ENCODE measurements around the gene OPTC. TPM values are rescaled to one million over a fixed set of nuclear protein-coding genes. Genes with fewer than 3 reads are reported as not detected.

OPTC gene
- total RNA-seq, 1 donor from 2014 or later = not detected

GRCh38 chr1:203475012-203475981 lies 18.7 kb upstream of the OPTC start, which contains the start of gene PRELP:
Gene PRELP (plus strand): TSS chr1:203475806. CDS start chr1:203483185, 7,379 bp downstream.
- no peak for DNase-seq (ENCODE audit: low read depth)
- FAIRE-seq = no peak
- Histone ChIP-seq H4K20me1 (ENCODE audit: insufficient read depth, low read length) (no peaks in the 10 kb centered on the region), H3K9me3 (ENCODE audit: insufficient read depth, low read depth, low read length) (no peaks in the 10 kb centered on the region), H3K4me3 (ENCODE audit: insufficient read depth, low read depth, low read length) (no peak within 1 kb of the TSS), H3K4me2 (ENCODE audit: low read length) (no peak within 1 kb of the TSS), H3K36me3 (ENCODE audit: insufficient read depth, low read length) (no peaks in the 10 kb centered on the region), H2AFZ (ENCODE audit: low read depth, low read length) (no peak within 1 kb of the TSS), H3K9ac (ENCODE audit: low read length) (no peak within 1 kb of the TSS), H3K4me1 (ENCODE audit: insufficient read depth, low read length) (peaks cover 4% of the 10 kb centered on the region), H3K27ac (ENCODE audit: low read depth, low read length) (no peak within 1 kb of the TSS), H3K27me3 (ENCODE audit: insufficient read depth, low read length) (peaks cover 45% of the 10 kb centered on the region), H3K79me2 (ENCODE audit: insufficient read depth, low read length) (no peaks in the 10 kb centered on the region)
- H3K9me3 Mint-ChIP-seq (ENCODE audit: unreplicated experiment) = no peaks in the 10 kb centered on the region
- H3K36me3 Mint-ChIP-seq (ENCODE audit: low read depth, unreplicated experiment) = no peaks in the 10 kb centered on the region
- peaks cover 13% of the 10 kb centered on the region for H3K4me1 Mint-ChIP-seq (ENCODE audit: low read depth, unreplicated experiment)
- TF ChIP-seq EZH2 (IDR thresholded peaks at IDR 0.05; ENCODE audit: insufficient read depth, low read length) = no peak
- no peak for TF ChIP-seq CTCF (IDR thresholded peaks at IDR 0.05; ENCODE audit: insufficient read depth, low read depth, low read length)
- no peak within 1 kb of the TSS for H3K4me3 Mint-ChIP-seq (ENCODE audit: unreplicated experiment)
- H3K27ac Mint-ChIP-seq (ENCODE audit: unreplicated experiment) = no peak within 1 kb of the TSS
- peaks cover 24% of the 10 kb centered on the region for H3K27me3 Mint-ChIP-seq (ENCODE audit: low read depth, unreplicated experiment)

DNA sequence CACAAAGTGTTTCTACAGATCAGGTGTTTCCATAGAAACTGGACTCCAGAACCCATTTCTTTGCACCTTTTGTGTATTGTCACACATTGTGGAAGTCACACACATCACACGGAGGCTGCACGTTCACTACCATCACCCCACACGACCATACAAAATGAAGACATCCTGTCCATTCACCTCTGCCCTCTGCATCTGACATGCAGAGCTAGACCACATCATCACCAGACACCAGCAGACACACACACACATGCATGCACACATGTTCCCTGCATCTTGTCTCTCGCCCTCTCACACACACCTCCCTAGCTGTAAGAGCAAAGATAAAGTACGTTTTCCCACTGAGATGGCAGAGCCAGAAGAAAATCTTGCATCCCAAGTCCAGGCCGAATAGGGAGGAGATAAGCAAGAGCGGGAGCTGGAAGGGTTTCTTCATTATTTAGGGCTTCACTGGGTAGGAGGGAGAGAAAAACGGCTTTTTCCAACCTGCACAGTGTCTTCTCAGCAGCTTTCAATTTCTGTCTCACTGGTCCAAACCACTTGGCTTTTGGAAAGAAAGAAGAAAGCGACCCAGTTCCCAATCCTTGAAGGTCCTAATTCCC lies 17.6 kb upstream of the OPTC start:
- no peak overlapping the region for H3K4me3 ChIP-seq (ENCODE audit: insufficient read depth, low read depth, low read length)
- TF ChIP-seq CTCF (IDR thresholded peaks at IDR 0.05; ENCODE audit: insufficient read depth, low read depth, low read length) (no peak), EZH2 (IDR thresholded peaks at IDR 0.05; ENCODE audit: insufficient read depth, low read length) (no peak)
- H2AFZ ChIP-seq (ENCODE audit: low read depth, low read length) = no peak overlapping the region

More for the DNA sequence above, 17.6 kb upstream of the OPTC start:
- no peaks in the 10 kb centered on the region for H3K36me3 Mint-ChIP-seq (ENCODE audit: low read depth, unreplicated experiment)
- peaks cover 45% of the 10 kb centered on the region for H3K27me3 ChIP-seq (ENCODE audit: insufficient read depth, low read length)
- H3K27ac Mint-ChIP-seq (ENCODE audit: unreplicated experiment) = no peak overlapping the region
- H3K27ac ChIP-seq (ENCODE audit: low read depth, low read length) = no peak overlapping the region
- no peaks in the 10 kb centered on the region for H3K36me3 ChIP-seq (ENCODE audit: insufficient read depth, low read length)
- peaks cover 19% of the 10 kb centered on the region for H3K4me1 Mint-ChIP-seq (ENCODE audit: low read depth, unreplicated experiment)
- H3K4me3 Mint-ChIP-seq (ENCODE audit: unreplicated experiment) = no peak overlapping the region
- H3K79me2 ChIP-seq (ENCODE audit: insufficient read depth, low read length) = no peaks in the 10 kb centered on the region
- H3K4me1 ChIP-seq (ENCODE audit: insufficient read depth, low read length) = peaks cover 12% of the 10 kb centered on the region
- H3K9ac ChIP-seq (ENCODE audit: low read length) = no peak overlapping the region
- DNase-seq (ENCODE audit: low read depth) (no peak), FAIRE-seq (no peak)
- no peaks in the 10 kb centered on the region for H3K9me3 Mint-ChIP-seq (ENCODE audit: unreplicated experiment)
- H3K4me2 ChIP-seq (ENCODE audit: low read length) = no peak overlapping the region
- no peaks in the 10 kb centered on the region for H4K20me1 ChIP-seq (ENCODE audit: insufficient read depth, low read length)
- H3K9me3 ChIP-seq (ENCODE audit: insufficient read depth, low read depth, low read length) = no peaks in the 10 kb centered on the region
- H3K27me3 Mint-ChIP-seq (ENCODE audit: low read depth, unreplicated experiment) = peaks cover 21% of the 10 kb centered on the region
